IMR-90 (cell line): ENCODE measurements around the gene ADD3. TPM values are rescaled to one million over a fixed set of nuclear protein-coding genes. Genes with fewer than 3 reads are reported as not detected.
A peak's percentile ranks its signal among the peaks of the same experiment; 100 is the strongest.

Experiments
- ATAC-seq: fragments of 200-7000 bp; cut with Tn5 transposase; 2 replicates; pipeline ENCODE4 v1.9.1; 2020; ENCODE audit warnings: low read depth, mild to moderate bottlenecking, moderate library complexity
- BruUV-seq: library from RNA; stranded (reverse); fragments of 400-500 nt; replicated peaks from 2 replicates; lab custom pipeline; 2021; lab: Mats Ljungman, UMichigan
- CTCF ChIA-PET: fragments of 300-600 bp; formaldehyde crosslinking; extraction: SDS; loops from one replicate; lab custom pipeline; 2021; ENCODE audit warnings: antibody characterized with exemption; lab: Yijun Ruan, JAX
- POLR2A ChIA-PET: fragments of 300-600 bp; sonication (Branson Sonifier 250); formaldehyde crosslinking; loops from one replicate; lab custom pipeline; 2022; ENCODE audit warnings: antibody characterized with exemption; ENCODE audit not compliant: unreplicated experiment; lab: Charles Lee
- DNase-seq: peaks from one replicate; pipeline ENCODE4 v3.0.0; 2013
- H2AFZ ChIP-seq: replicated peaks from 2 replicates; pipeline ENCODE3; 2013; ENCODE audit warnings: low read length, mild to moderate bottlenecking; ENCODE audit not compliant: poor library complexity
- H2AK5ac ChIP-seq: 2 replicates; pipeline ENCODE4 v1.6.1; 2013; ENCODE audit warnings: low read depth, low read length, inconsistent platforms
- H2AK9ac ChIP-seq: replicated peaks from 2 replicates; pipeline ENCODE3; 2013; ENCODE audit warnings: mild to moderate bottlenecking, low read depth, low read length, moderate library complexity; ENCODE audit not compliant: poor library complexity
- H2BK120ac ChIP-seq: 2 replicates; pipeline ENCODE4 v1.6.1; 2013; ENCODE audit warnings: low read depth, low read length, inconsistent platforms
- H2BK15ac ChIP-seq: 3 replicates; pipeline ENCODE4 v1.6.1; 2013; ENCODE audit warnings: low read depth, low read length, inconsistent platforms
- H2BK20ac ChIP-seq: 2 replicates; pipeline ENCODE4 v1.6.1; 2013; ENCODE audit warnings: low read depth, mild to moderate bottlenecking, inconsistent platforms, low read length, moderate library complexity
- H2BK5ac ChIP-seq: 2 replicates; pipeline ENCODE4 v1.6.1; 2013; ENCODE audit warnings: mild to moderate bottlenecking, low read depth, low read length, inconsistent platforms; ENCODE audit not compliant: poor library complexity, severe bottlenecking
- H3K14ac ChIP-seq: replicated peaks from 2 replicates; pipeline ENCODE4 v1.6.1; 2013; ENCODE audit warnings: low read depth, low read length, inconsistent platforms
- H3K18ac ChIP-seq: 2 replicates; pipeline ENCODE4 v1.6.1; 2013; ENCODE audit warnings: low read depth, low read length, control low read depth
- H3K23ac ChIP-seq: 2 replicates; pipeline ENCODE4 v1.6.1; 2013; ENCODE audit warnings: low read depth, low read length, inconsistent platforms
- H3K27ac ChIP-seq: 2 replicates; pipeline ENCODE4 v1.5.1; 2013; ENCODE audit warnings: mild to moderate bottlenecking, control low read depth, low read length; ENCODE audit not compliant: insufficient read depth
- H3K27me3 ChIP-seq: 2 replicates; pipeline ENCODE4 v1.6.1; 2013; ENCODE audit warnings: low read length; ENCODE audit not compliant: control insufficient read depth, insufficient read depth
- H3K36me3 ChIP-seq: 2 replicates; pipeline ENCODE4 v1.6.1; 2013; ENCODE audit warnings: low read length, mixed read lengths; ENCODE audit not compliant: control insufficient read depth, insufficient read depth
- H3K4ac ChIP-seq: 2 replicates; pipeline ENCODE4 v1.6.1; 2013; ENCODE audit warnings: low read depth, low read length, inconsistent platforms
- H3K4me1 ChIP-seq: 2 replicates; pipeline ENCODE4 v1.6.1; 2013; ENCODE audit warnings: low read length, mixed read lengths; ENCODE audit not compliant: control insufficient read depth, insufficient read depth
- H3K4me2 ChIP-seq: 2 replicates; pipeline ENCODE4 v1.6.1; 2013; ENCODE audit warnings: low read depth, mild to moderate bottlenecking, control low read depth, low read length, moderate library complexity
- H3K4me3 ChIP-seq: 2 replicates; pipeline ENCODE4 v1.5.1; 2013; ENCODE audit warnings: low read depth, mild to moderate bottlenecking, control low read depth, low read length, moderate library complexity; ENCODE audit not compliant: insufficient read depth
- H3K56ac ChIP-seq: 2 replicates; pipeline ENCODE4 v1.6.1; 2013; ENCODE audit warnings: low read length, inconsistent platforms; ENCODE audit not compliant: insufficient read depth; ENCODE audit errors: extremely low read depth
- H3K79me1 ChIP-seq, 2 experiments: 2 replicates each; pipeline ENCODE4 v1.6.1; 2013; ENCODE audit warnings: low read length in 2 of 2, inconsistent platforms in 1 of 2, low read depth in 1 of 2
- H3K9ac ChIP-seq: 2 replicates; pipeline ENCODE4 v1.6.1; 2013; ENCODE audit warnings: low read depth, low read length, control low read depth
- H3K9me1 ChIP-seq: 2 replicates; pipeline ENCODE4 v1.6.1; 2013; ENCODE audit warnings: low read length, inconsistent platforms; ENCODE audit not compliant: insufficient read depth
- H3K9me3 ChIP-seq: 2 replicates; pipeline ENCODE4 v1.6.1; 2013; ENCODE audit warnings: low read length; ENCODE audit not compliant: control insufficient read depth, insufficient read depth
- H4K20me1 ChIP-seq: 2 replicates; pipeline ENCODE4 v1.6.1; 2013; ENCODE audit warnings: low read length, inconsistent platforms; ENCODE audit not compliant: insufficient read depth
- H4K5ac ChIP-seq: 2 replicates; pipeline ENCODE4 v1.6.1; 2013; ENCODE audit warnings: mild to moderate bottlenecking, low read depth, low read length, control low read depth
- H4K8ac ChIP-seq, 2 experiments: 2 replicates each; pipeline ENCODE4 v1.6.1; 2013; ENCODE audit warnings: low read depth in 2 of 2, low read length in 2 of 2, control low read depth in 1 of 2, inconsistent platforms in 1 of 2
- H4K91ac ChIP-seq: 2 replicates; pipeline ENCODE4 v1.6.1; 2013; ENCODE audit warnings: low read depth, low read length, inconsistent platforms; ENCODE audit not compliant: insufficient read depth
- BHLHE40 ChIP-seq: fragments of 150-350 bp; IDR thresholded peaks from 2 replicates; pipeline ENCODE4 v1.6.1; 2016; ENCODE audit warnings: mild to moderate bottlenecking, low read depth, low read length
- CEBPB ChIP-seq: IDR thresholded peaks from 2 replicates; pipeline ENCODE4 v1.6.1; 2012; ENCODE audit warnings: low read depth, low read length, improper control_type of control experiment
- CHD1 ChIP-seq: IDR thresholded peaks from 2 replicates; pipeline ENCODE4 v1.6.1; 2012; ENCODE audit warnings: low read depth, low read length, improper control_type of control experiment
- ELK1 ChIP-seq: fragments of 150-350 bp; IDR thresholded peaks from 2 replicates; pipeline ENCODE4 v1.6.1; 2016; ENCODE audit warnings: low read depth, mild to moderate bottlenecking, low read length, moderate library complexity, borderline replicate concordance
- FOS ChIP-seq: fragments of 150-350 bp; IDR thresholded peaks from 2 replicates; pipeline ENCODE4 v1.6.1; 2016; ENCODE audit warnings: low read depth, low read length
- MAFK ChIP-seq: IDR thresholded peaks from 2 replicates; pipeline ENCODE4 v1.6.1; 2012; ENCODE audit warnings: low read depth, low read length, improper control_type of control experiment
- MAZ ChIP-seq: IDR thresholded peaks from 2 replicates; pipeline ENCODE4 v1.6.1; 2012; ENCODE audit warnings: low read depth, mild to moderate bottlenecking, low read length, improper control_type of control experiment, moderate library complexity, borderline replicate concordance
- MXI1 ChIP-seq: IDR thresholded peaks from 2 replicates; pipeline ENCODE4 v1.6.1; 2012; ENCODE audit warnings: low read depth, mild to moderate bottlenecking, low read length, moderate library complexity, borderline replicate concordance
- NFE2L2 ChIP-seq: fragments of 150-350 bp; IDR thresholded peaks from 2 replicates; pipeline ENCODE4 v1.6.1; 2016; ENCODE audit warnings: low read depth, mild to moderate bottlenecking, low read length
- POLR2A ChIP-seq: IDR thresholded peaks from 2 replicates; pipeline ENCODE4 v1.6.1; 2012; ENCODE audit warnings: mild to moderate bottlenecking, low read depth, low read length
- RAD21 ChIP-seq: IDR thresholded peaks from 2 replicates; pipeline ENCODE4 v1.6.1; 2012; ENCODE audit warnings: low read length, improper control_type of control experiment
- RCOR1 ChIP-seq: IDR thresholded peaks from 2 replicates; pipeline ENCODE4 v1.6.1; 2012; ENCODE audit warnings: mild to moderate bottlenecking, low read length, improper control_type of control experiment; ENCODE audit not compliant: insufficient replicate concordance
- RFX5 ChIP-seq: IDR thresholded peaks from 2 replicates; pipeline ENCODE4 v1.8.0; 2012; ENCODE audit warnings: low read depth, mild to moderate bottlenecking, low read length, moderate library complexity
- SMC3 ChIP-seq: fragments of 150-350 bp; IDR thresholded peaks from 2 replicates; pipeline ENCODE4 v1.6.1; 2016; ENCODE audit warnings: low read depth, mild to moderate bottlenecking, antibody characterized with exemption, low read length, moderate library complexity
- USF2 ChIP-seq: fragments of 150-350 bp; IDR thresholded peaks from 2 replicates; pipeline ENCODE4 v1.6.1; 2017; ENCODE audit warnings: mild to moderate bottlenecking, antibody characterized with exemption, low read length, low read depth
- WGBS, 2 experiments: methylation state at CpG; one replicate each; pipeline versions ENCODE4 v1.1.5 to v1.1.7; 2013; ENCODE audit warnings: missing lambda C conversion rate in 2 of 2; ENCODE audit not compliant: insufficient read length in 1 of 2; ENCODE audit errors: extremely low coverage in 2 of 2; 5-methylcytosine and 5-hydroxymethylcytosine counted together
- dilution Hi-C: fragments of 300-500 bp; cut with HindIII; formaldehyde crosslinking; loops from one replicate; pipeline ENCODE4 v1.14.3; 2018; ENCODE audit warnings: low sequenced_read_pairs; ENCODE audit not compliant: unreplicated experiment
- in situ Hi-C: fragments of 300-500 bp; cut with MboI; formaldehyde crosslinking; loops from 3 replicates; pipeline ENCODE4 v1.14.3; 2019; ENCODE audit warnings: low sequenced_read_pairs, inconsistent platforms, mixed read lengths
- intact Hi-C: fragments of 100-400 bp; cut with micrococcal nuclease; formaldehyde crosslinking; loops from 2 replicates; pipeline ENCODE4 v1.10.0; 2022
- polyA plus RNA-seq, 3 experiments: library from polyadenylated mRNA; depleted of rRNA; stranded (reverse); fragments of >200 nt; gene quantifications; 2 replicates each; pipeline ENCODE4 v1.2.3, GENCODE V29; 2012; ENCODE audit warnings: low replicate concordance in 1 of 3
- total RNA-seq: library from RNA; depleted of rRNA; stranded (reverse); fragments of >200 nt; gene quantifications from 2 replicates; pipeline ENCODE4 v1.2.3, GENCODE V29; 2012
- TF ChIP-seq, protein P1 (sequence below): conservative IDR thresholded peaks from 2 replicates; pipeline ENCODE4 v1.5.1; 2012; ENCODE audit warnings: mild to moderate bottlenecking, low read depth, low read length, improper control_type of control experiment

Gene ADD3
- total and polyA plus RNA-seq, 2 of the 4 experiments (the other 2 are of a cell fraction), result 138 to 212 TPM

- no peak overlapping the region for H2AK9ac ChIP-seq
- dilution Hi-C loops, result no loop called here
- H3K9me3 ChIP-seq, result no peaks in the 10 kb centered on the region
- peaks cover 2% of the 10 kb centered on the region for H3K4me1 ChIP-seq
- no peak overlapping the region for H3K56ac ChIP-seq
- no peak overlapping the region for H3K18ac ChIP-seq
- no peak overlapping the region for H3K4me2 ChIP-seq
- no peak overlapping the region for H2AK5ac ChIP-seq
- no peak overlapping the region for H2BK5ac ChIP-seq
- H2BK20ac ChIP-seq, result no peak overlapping the region
- H4K5ac ChIP-seq, result no peak overlapping the region
- H3K14ac ChIP-seq, result no peak overlapping the region
- peak; percentile 35 for DNase-seq
- H3K4me3 ChIP-seq, result no peak overlapping the region
- H3K36me3 ChIP-seq, result no peaks in the 10 kb centered on the region
- no peak overlapping the region for H3K9ac ChIP-seq
- no peak overlapping the region for H3K4ac ChIP-seq
- ChIA-PET CTCF (no interaction called here), POLR2A (no interaction called here)
- peaks cover 3% of the 10 kb centered on the region; the same call in 1 of the 2 replicates for H3K9me1 ChIP-seq
- no peak overlapping the region for H2BK120ac ChIP-seq
- H3K27ac ChIP-seq, result no peak overlapping the region
- BruUV-seq, result no TSS peak
- no peak overlapping the region for H2AFZ ChIP-seq
- no peaks in the 10 kb centered on the region for H3K27me3 ChIP-seq
- in situ Hi-C loops, result no loop called here
- H3K23ac ChIP-seq, result no peak overlapping the region
- peaks cover 9% of the 10 kb centered on the region; the same call in 1 of the 2 replicates for H4K20me1 ChIP-seq
- peaks cover 26 to 59% of the 10 kb centered on the region in 2 experiments; a peak in 3 of 4 replicates for H3K79me1 ChIP-seq
- H2BK15ac ChIP-seq, result no peak overlapping the region
- intact Hi-C loops, result no loop called here
- TF ChIP-seq BHLHE40, result no peak
- no peak for TF ChIP-seq POLR2A
- TF ChIP-seq NFE2L2, result no peak
- TF ChIP-seq MXI1, result no peak
- no peak for TF ChIP-seq USF2
- TF ChIP-seq RFX5, result no peak
- no peak for TF ChIP-seq CEBPB
- TF ChIP-seq, protein P1, sequence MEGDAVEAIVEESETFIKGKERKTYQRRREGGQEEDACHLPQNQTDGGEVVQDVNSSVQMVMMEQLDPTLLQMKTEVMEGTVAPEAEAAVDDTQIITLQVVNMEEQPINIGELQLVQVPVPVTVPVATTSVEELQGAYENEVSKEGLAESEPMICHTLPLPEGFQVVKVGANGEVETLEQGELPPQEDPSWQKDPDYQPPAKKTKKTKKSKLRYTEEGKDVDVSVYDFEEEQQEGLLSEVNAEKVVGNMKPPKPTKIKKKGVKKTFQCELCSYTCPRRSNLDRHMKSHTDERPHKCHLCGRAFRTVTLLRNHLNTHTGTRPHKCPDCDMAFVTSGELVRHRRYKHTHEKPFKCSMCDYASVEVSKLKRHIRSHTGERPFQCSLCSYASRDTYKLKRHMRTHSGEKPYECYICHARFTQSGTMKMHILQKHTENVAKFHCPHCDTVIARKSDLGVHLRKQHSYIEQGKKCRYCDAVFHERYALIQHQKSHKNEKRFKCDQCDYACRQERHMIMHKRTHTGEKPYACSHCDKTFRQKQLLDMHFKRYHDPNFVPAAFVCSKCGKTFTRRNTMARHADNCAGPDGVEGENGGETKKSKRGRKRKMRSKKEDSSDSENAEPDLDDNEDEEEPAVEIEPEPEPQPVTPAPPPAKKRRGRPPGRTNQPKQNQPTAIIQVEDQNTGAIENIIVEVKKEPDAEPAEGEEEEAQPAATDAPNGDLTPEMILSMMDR, result no peak
- no peak for TF ChIP-seq FOS
- no peak for TF ChIP-seq RCOR1
- no peak for TF ChIP-seq RAD21
- TF ChIP-seq CHD1, result no peak
- no peak for TF ChIP-seq SMC3
- no peak for TF ChIP-seq ELK1
- no peak for TF ChIP-seq MAFK
- no peak for TF ChIP-seq MAZ
- H4K91ac ChIP-seq, result no peak overlapping the region
- no peak overlapping the region for H4K8ac ChIP-seq
- ATAC-seq, result peak; percentile 54
- 90% methylated on average over 2 of the region's 2 CpGs; no CpG with 5 or more reads in 1 of the 2 experiments for WGBS, 2 experiments
These were observed 36.9 kb downstream of the ADD3 start for GRCh38 chr10:110044681-110045080.
